Bladder microvascular endothelial cell (primary cell): ENCODE data around the gene TP53TG3D. TPM values are rescaled to one million over a fixed set of nuclear protein-coding genes. Genes with fewer than 3 reads are reported as not detected.

Experiments
- total RNA-seq: library from RNA; depleted of rRNA; stranded (reverse); fragments of >200 nt; gene quantifications from 2 replicates; pipeline ENCODE4 v1.2.3, GENCODE V29; 2014

TP53TG3D gene
- not detected in 2 replicates for total RNA-seq

GRCh38 chr16:32252986-32253385 is at the start of gene TP53TG3D:
TSS of gene TP53TG3D (plus strand) at chr16:32253286. CDS start at chr16:32253354, 68 bp downstream.

